Fibroblast of lung (primary cell): ENCODE data around the gene WBP11. TPM values are rescaled to one million over a fixed set of nuclear protein-coding genes. Genes with fewer than 3 reads are reported as not detected.

Source experiments
- DNase-seq, 2 donors: peaks; one replicate each; pipeline versions ENCODE4 v3.0.0 to v3.0.0-alpha.2; 2010; ENCODE audit warnings: low read depth in 2 of 2
- H2AFZ ChIP-seq: 2 replicates; pipeline ENCODE4 v1.5.1; 2012; ENCODE audit warnings: low read length, control low read depth, inconsistent platforms
- H3K27ac ChIP-seq: 2 replicates; pipeline ENCODE4 v1.5.1; 2011; ENCODE audit warnings: low read length, control low read depth; ENCODE audit not compliant: insufficient read depth
- H3K27me3 ChIP-seq: 2 replicates; pipeline ENCODE4 v1.5.1; 2011; ENCODE audit warnings: mild to moderate bottlenecking, low read length; ENCODE audit not compliant: control insufficient read depth, insufficient read depth
- H3K36me3 ChIP-seq: 2 replicates; pipeline ENCODE4 v1.5.1; 2011; ENCODE audit warnings: low read length; ENCODE audit not compliant: control insufficient read depth, insufficient read depth
- H3K4me1 ChIP-seq: 2 replicates; pipeline ENCODE4 v1.5.1; 2011; ENCODE audit warnings: low read length; ENCODE audit not compliant: control insufficient read depth, insufficient read depth; ENCODE audit errors: extremely low read depth
- H3K4me2 ChIP-seq: 2 replicates; pipeline ENCODE4 v1.5.1; 2011; ENCODE audit warnings: low read length, control low read depth; ENCODE audit not compliant: insufficient read depth; ENCODE audit errors: extremely low read depth
- H3K4me3 ChIP-seq, 4 experiments: fragments of 200-600 bp in 1 of 4; sonication (generic) in 1 of 4; replicated peaks in 1 of 4; 2 replicates each; pipeline ENCODE4 v1.5.1; 2011 to 2016; ENCODE audit warnings: low read length in 4 of 4, low read depth in 3 of 4, mild to moderate bottlenecking in 3 of 4, control low read depth in 2 of 4, inconsistent platforms in 1 of 4, mixed read lengths in 1 of 4; ENCODE audit not compliant: insufficient read depth in 1 of 4; ENCODE audit errors: control extremely low read depth in 1 of 4
- H3K79me2 ChIP-seq: 2 replicates; pipeline ENCODE4 v1.5.1; 2012; ENCODE audit warnings: mild to moderate bottlenecking, low read length, inconsistent platforms; ENCODE audit not compliant: control insufficient read depth, insufficient read depth
- H3K9ac ChIP-seq: 2 replicates; pipeline ENCODE4 v1.5.1; 2011; ENCODE audit warnings: mild to moderate bottlenecking, low read length, control low read depth; ENCODE audit not compliant: insufficient read depth
- H3K9me3 ChIP-seq: 2 replicates; pipeline ENCODE4 v1.5.1; 2012; ENCODE audit warnings: low read depth, low read length; ENCODE audit not compliant: control insufficient read depth, insufficient read depth
- H4K20me1 ChIP-seq: 2 replicates; pipeline ENCODE4 v1.5.1; 2011; ENCODE audit warnings: low read length; ENCODE audit not compliant: control insufficient read depth, insufficient read depth; ENCODE audit errors: extremely low read depth
- CTCF ChIP-seq, 2 donors: IDR thresholded peaks in 1 of 2; conservative IDR thresholded peaks in 1 of 2; 1 replicate in 1 of 2; 2 replicates in 1 of 2; pipeline ENCODE4 v1.5.1; 2011 to 2012; ENCODE audit warnings: low read length in 2 of 2, control low read depth in 1 of 2, inconsistent platforms in 1 of 2, low read depth in 1 of 2, mild to moderate bottlenecking in 1 of 2
- EZH2 ChIP-seq: IDR thresholded peaks from 2 replicates; pipeline ENCODE4 v1.5.1; 2012; ENCODE audit warnings: low read length, control low read depth, mild to moderate bottlenecking; ENCODE audit errors: missing control alignments
- polyA plus RNA-seq, 2 donors: library from polyadenylated mRNA; depleted of rRNA in 1 of 2; stranded (reverse) in 1 of 2; unstranded in 1 of 2; fragments of >200 nt; gene quantifications; 2 replicates each; pipeline ENCODE4 v1.2.1, GENCODE V29; 2011 to 2012; ENCODE audit warnings: missing spikeins in 1 of 2
- total RNA-seq: library from RNA; depleted of rRNA; stranded (reverse); fragments of >200 nt; gene quantifications from 2 replicates; pipeline ENCODE4 v1.2.1, GENCODE V29; 2014

Gene WBP11
- total and polyA plus RNA-seq, 2 donors (not counting 1 experiment from before 2014, with no cell fraction given) = 10.6 to 17.5 TPM

GRCh38 chr12:14777271-14777670 is 26.0 kb downstream of the WBP11 start:
- peaks cover 16% of the 10 kb centered on the region for H3K79me2 ChIP-seq
- DNase-seq = no peak
- TF ChIP-seq EZH2 = no peak
- no peak for TF ChIP-seq CTCF (conservative IDR thresholded peaks at IDR 0.05 in 1 of 2, IDR thresholded peaks at IDR 0.05 in 1 of 2; ENCODE audit: low read depth in 1 of 2, low read length in 2 of 2)

DNA sequence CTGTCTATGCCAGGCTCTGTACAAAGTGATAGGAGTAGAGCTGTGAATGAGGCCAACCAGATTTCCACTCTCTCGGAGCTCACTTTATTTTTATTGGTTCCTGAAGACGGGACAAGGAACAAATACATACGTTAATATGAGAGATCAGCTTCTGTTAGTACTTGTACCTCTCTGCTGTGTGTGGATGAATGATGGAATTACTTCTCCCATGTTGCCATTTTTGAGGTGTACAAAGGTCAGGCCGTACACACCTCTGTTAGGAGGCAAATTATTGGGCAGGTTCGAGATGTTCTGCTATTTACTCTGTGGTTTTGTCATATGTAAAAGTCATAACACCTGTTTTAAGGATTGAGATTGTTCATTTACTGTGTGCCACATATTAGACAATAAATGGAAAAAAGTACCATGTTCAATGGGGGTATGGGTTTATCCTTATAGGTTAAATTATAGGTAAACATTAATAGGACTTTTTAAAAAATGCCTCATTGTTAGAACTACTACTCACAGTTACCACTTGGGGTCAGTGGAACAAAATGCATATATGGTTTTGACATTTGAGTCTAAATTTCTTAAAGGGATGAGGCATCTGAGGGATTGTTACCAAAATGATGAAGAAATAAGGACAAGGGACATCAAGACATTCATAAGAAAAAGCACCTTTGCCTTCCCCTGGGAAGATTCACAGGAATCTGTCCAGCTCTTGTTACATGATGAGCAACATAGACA is 26.9 kb downstream of the WBP11 start:
- Histone ChIP-seq H3K27me3 (no peaks in the 10 kb centered on the region), H3K4me2 (peak overlapping the region; percentile 90), H3K9ac (no peak overlapping the region), H4K20me1 (no peaks in the 10 kb centered on the region), H3K79me2 (peaks cover 16% of the 10 kb centered on the region), H3K4me3 (peak overlapping the region; percentile 61 to 89 (median 79)), H3K9me3 (no peaks in the 10 kb centered on the region), H3K4me1 (peaks cover 12% of the 10 kb centered on the region), H3K36me3 (no peaks in the 10 kb centered on the region), H3K27ac (peak overlapping the region; percentile 97), H2AFZ (no peak overlapping the region)
- TF ChIP-seq CTCF (conservative IDR thresholded peaks at IDR 0.05 in 1 of 2, IDR thresholded peaks at IDR 0.05 in 1 of 2; ENCODE audit: low read depth in 1 of 2, low read length in 2 of 2) (peak in 1 of 2 donors; percentile 24), EZH2 (no peak)
- DNase-seq = peak in 1 of 2 donors; percentile 48

More at GRCh38 chr12:14777271-14777670, 26.0 kb downstream of the WBP11 start:
- no peaks in the 10 kb centered on the region for H3K27me3 ChIP-seq
- no peak overlapping the region for H2AFZ ChIP-seq
- no peak overlapping the region for H3K9ac ChIP-seq
- H3K36me3 ChIP-seq = no peaks in the 10 kb centered on the region
- H3K4me2 ChIP-seq = no peak overlapping the region
- H3K4me1 ChIP-seq = peaks cover 12% of the 10 kb centered on the region
- no peak overlapping the region for H3K4me3 ChIP-seq
- H3K9me3 ChIP-seq = no peaks in the 10 kb centered on the region
- H3K27ac ChIP-seq = no peak overlapping the region
- H4K20me1 ChIP-seq = no peaks in the 10 kb centered on the region

- Histone ChIP-seq H3K9me3 (no peaks in the 10 kb centered on the region), H3K79me2 (peaks cover 16% of the 10 kb centered on the region), H3K27me3 (no peaks in the 10 kb centered on the region), H4K20me1 (no peaks in the 10 kb centered on the region), H2AFZ (no peak overlapping the region), H3K27ac (peak overlapping the region; percentile 97), H3K9ac (peak overlapping the region; percentile 90), H3K4me2 (peak overlapping the region; percentile 90), H3K36me3 (no peaks in the 10 kb centered on the region), H3K4me3 (peak overlapping the region; percentile 61 to 89 (median 79)), H3K4me1 (peaks cover 12% of the 10 kb centered on the region)
- DNase-seq = peak; percentile 37 to 84
- no peak for TF ChIP-seq EZH2
- no peak for TF ChIP-seq CTCF (conservative IDR thresholded peaks at IDR 0.05 in 1 of 2, IDR thresholded peaks at IDR 0.05 in 1 of 2; ENCODE audit: low read depth in 1 of 2, low read length in 2 of 2)
Measured at GRCh38 chr12:14775636-14775980, 27.7 kb downstream of the WBP11 start.
